Calu3 (cell line): ENCODE measurements around the gene VWC2. TPM values are rescaled to one million over a fixed set of nuclear protein-coding genes. Genes with fewer than 3 reads are reported as not detected.

Source experiments
- BruUV-seq: library from RNA; stranded (reverse); fragments of 400-500 nt; replicated peaks from 2 replicates; lab custom pipeline; 2021; lab: Mats Ljungman, UMichigan
- CTCF ChIA-PET: fragments of 300-600 bp; sonication (Branson Sonifier 250); formaldehyde crosslinking; loops from one replicate; lab custom pipeline; 2022; ENCODE audit warnings: antibody characterized with exemption; lab: Charles Lee
- DNase-seq: peaks from one replicate; pipeline ENCODE4 v3.0.0; 2022
- H3K27ac Mint-ChIP-seq: one replicate; pipeline ENCODE4 v1.8.0; 2022; ENCODE audit warnings: mixed read lengths; ENCODE audit not compliant: unreplicated experiment
- H3K27me3 Mint-ChIP-seq: one replicate; pipeline ENCODE4 v1.8.0; 2022; ENCODE audit warnings: mixed read lengths; ENCODE audit not compliant: unreplicated experiment
- H3K36me3 Mint-ChIP-seq: one replicate; pipeline ENCODE4 v1.8.0; 2022; ENCODE audit warnings: mild to moderate bottlenecking, moderate library complexity, mixed read lengths; ENCODE audit not compliant: insufficient read depth, unreplicated experiment
- H3K4me1 Mint-ChIP-seq: one replicate; pipeline ENCODE4 v1.8.0; 2022; ENCODE audit warnings: mild to moderate bottlenecking, low read depth, mixed read lengths; ENCODE audit not compliant: unreplicated experiment
- H3K4me3 Mint-ChIP-seq: one replicate; pipeline ENCODE4 v1.8.0; 2022; ENCODE audit warnings: mild to moderate bottlenecking, low read depth, moderate library complexity, mixed read lengths; ENCODE audit not compliant: unreplicated experiment
- H3K9me3 Mint-ChIP-seq: one replicate; pipeline ENCODE4 v1.8.0; 2022; ENCODE audit warnings: low read depth, mixed read lengths; ENCODE audit not compliant: unreplicated experiment
- intact Hi-C: fragments of 100-400 bp; cut with micrococcal nuclease; formaldehyde crosslinking; loops from one replicate; pipeline ENCODE4 v1.10.0; 2022; ENCODE audit not compliant: unreplicated experiment
- total RNA-seq: library from RNA; stranded (reverse); gene quantifications from 2 replicates; pipeline ENCODE4 v1.2.3, GENCODE V29; 2022
- TF ChIP-seq, protein P1 (sequence below): fragments of 200-600 bp; IDR thresholded peaks from one replicate; pipeline ENCODE4 v1.8.0; 2022; ENCODE audit warnings: antibody characterized with exemption; ENCODE audit not compliant: unreplicated experiment

Gene VWC2
- total RNA-seq, 1 experiment from 2014 or later = not detected

DNA sequence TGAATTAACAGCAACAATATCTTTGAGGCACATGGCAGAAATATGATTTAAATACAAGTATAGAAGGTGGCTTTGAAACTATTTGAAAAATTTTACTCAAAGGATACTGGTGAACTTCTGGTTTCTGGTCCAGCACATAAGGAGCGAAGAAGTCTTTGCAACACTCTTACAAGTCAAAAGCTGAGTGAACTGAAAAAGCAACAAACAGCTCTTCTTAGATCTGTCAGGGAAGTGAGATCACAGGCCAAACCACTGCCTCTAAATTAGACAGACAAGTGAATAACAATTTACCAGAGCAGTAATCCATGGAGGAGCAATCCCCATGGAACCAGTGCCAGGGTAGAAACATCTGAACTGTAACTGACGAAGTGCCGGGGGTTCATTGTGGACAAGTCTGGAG lies 9.6 kb upstream of the VWC2 start:
- TF ChIP-seq, protein P1, sequence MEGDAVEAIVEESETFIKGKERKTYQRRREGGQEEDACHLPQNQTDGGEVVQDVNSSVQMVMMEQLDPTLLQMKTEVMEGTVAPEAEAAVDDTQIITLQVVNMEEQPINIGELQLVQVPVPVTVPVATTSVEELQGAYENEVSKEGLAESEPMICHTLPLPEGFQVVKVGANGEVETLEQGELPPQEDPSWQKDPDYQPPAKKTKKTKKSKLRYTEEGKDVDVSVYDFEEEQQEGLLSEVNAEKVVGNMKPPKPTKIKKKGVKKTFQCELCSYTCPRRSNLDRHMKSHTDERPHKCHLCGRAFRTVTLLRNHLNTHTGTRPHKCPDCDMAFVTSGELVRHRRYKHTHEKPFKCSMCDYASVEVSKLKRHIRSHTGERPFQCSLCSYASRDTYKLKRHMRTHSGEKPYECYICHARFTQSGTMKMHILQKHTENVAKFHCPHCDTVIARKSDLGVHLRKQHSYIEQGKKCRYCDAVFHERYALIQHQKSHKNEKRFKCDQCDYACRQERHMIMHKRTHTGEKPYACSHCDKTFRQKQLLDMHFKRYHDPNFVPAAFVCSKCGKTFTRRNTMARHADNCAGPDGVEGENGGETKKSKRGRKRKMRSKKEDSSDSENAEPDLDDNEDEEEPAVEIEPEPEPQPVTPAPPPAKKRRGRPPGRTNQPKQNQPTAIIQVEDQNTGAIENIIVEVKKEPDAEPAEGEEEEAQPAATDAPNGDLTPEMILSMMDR = no peak
- DNase-seq = no peak
- CTCF ChIA-PET = no interaction called here
- Mint-ChIP-seq H3K4me1 (no peaks in the 10 kb centered on the region), H3K9me3 (peaks cover 5% of the 10 kb centered on the region), H3K27me3 (peaks cover 8% of the 10 kb centered on the region), H3K36me3 (no peaks in the 10 kb centered on the region), H3K4me3 (no peak overlapping the region), H3K27ac (no peak overlapping the region)
- intact Hi-C loops = no loop called here
- BruUV-seq = no TSS peak

DNA sequence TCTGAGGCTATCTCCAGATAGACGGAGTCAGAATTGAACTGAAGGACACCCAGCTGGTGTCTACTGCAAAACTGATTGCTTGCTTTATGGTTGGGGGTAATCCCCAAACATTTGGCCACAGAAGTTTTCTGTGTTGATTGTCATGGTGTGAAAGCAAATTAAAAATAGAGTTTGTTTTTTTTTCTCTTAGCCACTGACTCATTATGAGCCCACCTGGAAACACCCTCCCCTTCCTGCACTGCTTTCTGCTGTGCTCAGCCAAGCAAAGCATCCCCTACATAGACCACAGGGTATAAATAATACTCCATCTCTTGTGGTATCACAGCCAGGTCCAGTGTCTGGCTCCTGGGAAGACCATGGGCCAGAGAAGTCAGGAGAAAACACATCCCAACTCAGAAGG lies 6.5 kb upstream of the VWC2 start:
- CTCF ChIA-PET = no interaction called here
- no peak for DNase-seq
- BruUV-seq = no TSS peak
- H3K27ac Mint-ChIP-seq = no peak overlapping the region
- peaks cover 8% of the 10 kb centered on the region for H3K9me3 Mint-ChIP-seq
- peaks cover 13% of the 10 kb centered on the region for H3K27me3 Mint-ChIP-seq
- no peaks in the 10 kb centered on the region for H3K36me3 Mint-ChIP-seq
- intact Hi-C loops = no loop called here
- H3K4me3 Mint-ChIP-seq = no peak overlapping the region
- TF ChIP-seq, protein P1 = no peak
- no peaks in the 10 kb centered on the region for H3K4me1 Mint-ChIP-seq

DNA sequence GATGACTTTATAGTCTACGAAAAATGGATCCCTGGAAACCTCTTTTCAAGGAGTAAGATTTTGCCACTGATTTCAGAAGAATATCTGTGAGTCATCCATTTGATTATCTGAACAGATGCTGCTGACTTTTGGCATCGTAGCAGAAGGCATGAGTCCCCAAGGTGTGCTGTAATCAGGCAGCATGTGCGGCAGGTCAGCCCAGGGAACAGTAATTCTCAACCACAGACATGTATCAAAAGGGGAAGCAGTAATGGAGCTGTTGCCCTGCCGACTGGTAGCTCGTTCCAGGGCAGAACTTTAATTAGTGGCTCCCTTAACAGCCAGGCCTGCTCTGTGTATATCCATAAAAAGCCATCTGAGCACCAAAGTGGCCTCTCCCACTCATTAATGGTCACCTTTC lies 5.7 kb upstream of the VWC2 start:
- no TSS peak for BruUV-seq
- Mint-ChIP-seq H3K27me3 (peaks cover 18% of the 10 kb centered on the region), H3K9me3 (peaks cover 8% of the 10 kb centered on the region), H3K27ac (no peak overlapping the region), H3K4me1 (no peaks in the 10 kb centered on the region), H3K36me3 (no peaks in the 10 kb centered on the region), H3K4me3 (no peak overlapping the region)
- DNase-seq = no peak
- TF ChIP-seq, protein P1 = no peak
- intact Hi-C loops = no loop called here
- CTCF ChIA-PET = no interaction called here

DNA sequence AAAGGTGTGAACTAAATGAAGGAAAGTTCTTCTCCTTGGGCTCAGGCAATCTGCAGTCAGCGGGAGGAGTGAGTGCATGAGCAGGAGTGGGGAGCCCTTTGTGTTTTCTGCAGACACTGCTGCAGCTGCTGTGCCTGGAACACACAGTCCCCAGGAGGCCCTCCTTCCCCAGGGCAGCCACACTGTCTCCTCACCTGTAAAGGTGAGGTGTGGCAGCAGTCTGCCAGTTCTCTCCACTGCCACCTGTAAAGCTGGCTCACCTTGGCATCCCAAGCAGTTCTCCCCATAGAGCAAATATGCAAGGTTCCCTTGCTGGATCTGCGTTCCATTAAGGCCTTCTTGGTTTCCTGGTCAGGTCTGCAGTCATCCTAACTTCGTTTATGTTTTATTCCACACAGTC lies 5.2 kb upstream of the VWC2 start:
- H3K4me3 Mint-ChIP-seq = no peak overlapping the region
- no peaks in the 10 kb centered on the region for H3K36me3 Mint-ChIP-seq
- peaks cover 23% of the 10 kb centered on the region for H3K27me3 Mint-ChIP-seq
- H3K9me3 Mint-ChIP-seq = peaks cover 13% of the 10 kb centered on the region
- H3K4me1 Mint-ChIP-seq = no peaks in the 10 kb centered on the region
- DNase-seq = no peak
- intact Hi-C loops = no loop called here
- CTCF ChIA-PET = no interaction called here
- H3K27ac Mint-ChIP-seq = no peak overlapping the region
- BruUV-seq = no TSS peak
- TF ChIP-seq, protein P1 = no peak

DNA sequence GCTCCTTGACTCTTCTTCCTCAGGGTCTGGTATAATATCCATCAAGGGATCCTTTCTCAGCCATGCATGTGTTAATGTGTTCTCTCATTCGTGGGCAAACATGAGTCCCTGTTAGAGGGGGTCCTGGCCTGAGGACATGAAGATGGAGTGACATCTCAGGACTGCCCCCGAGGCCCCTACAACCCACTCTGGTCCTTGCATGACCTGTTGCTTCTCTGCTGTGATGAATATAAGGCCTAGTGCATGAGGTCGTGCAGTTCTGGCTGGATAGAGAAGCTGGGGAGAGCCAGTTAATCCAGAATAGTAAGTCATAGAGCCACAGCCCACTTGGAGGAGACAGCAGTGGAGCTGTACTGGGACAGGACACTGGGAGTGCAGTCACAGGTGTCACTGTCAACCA lies 4.6 kb upstream of the VWC2 start:
- CTCF ChIA-PET = no interaction called here
- Mint-ChIP-seq H3K27me3 (peaks cover 26% of the 10 kb centered on the region), H3K4me3 (no peak overlapping the region), H3K9me3 (peaks cover 13% of the 10 kb centered on the region), H3K36me3 (no peaks in the 10 kb centered on the region), H3K4me1 (no peaks in the 10 kb centered on the region), H3K27ac (no peak overlapping the region)
- DNase-seq = no peak
- TF ChIP-seq, protein P1 = no peak
- intact Hi-C loops = no loop called here
- BruUV-seq = no TSS peak
